Measurements from ENCODE around the gene NEUROG1. TPM values are rescaled to one million over a fixed set of nuclear protein-coding genes. Genes with fewer than 3 reads are reported as not detected.

Gene NEUROG1
- total and polyA plus RNA-seq, 7 donors = not detected

DNA sequence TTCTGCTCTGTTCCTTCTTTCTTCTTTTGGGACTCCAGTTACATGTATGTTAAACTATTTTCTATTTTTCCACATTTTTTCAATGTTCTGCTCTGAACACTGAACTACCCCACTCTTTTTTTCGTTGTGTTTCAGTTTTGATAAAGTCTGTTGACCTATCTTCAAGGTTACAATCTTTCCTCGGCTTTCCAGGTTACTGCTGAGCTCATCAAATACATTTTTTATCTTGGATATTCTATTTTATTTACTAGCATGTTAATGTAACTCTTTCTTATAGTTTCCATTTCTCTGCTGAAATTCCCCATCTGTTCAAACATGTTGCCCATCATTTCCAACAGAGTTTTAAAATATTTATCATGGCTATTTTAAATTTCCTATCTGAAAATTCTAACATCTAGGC lies 13.8 kb downstream of the NEUROG1 start:
- peaks cover 0 to 13% (median 5%) of the 10 kb centered on the region in 3 donors for H3K27me3 ChIP-seq (ENCODE audit: insufficient read depth in 3 of 3, low read length in 2 of 3)
- TF ChIP-seq, protein P1, sequence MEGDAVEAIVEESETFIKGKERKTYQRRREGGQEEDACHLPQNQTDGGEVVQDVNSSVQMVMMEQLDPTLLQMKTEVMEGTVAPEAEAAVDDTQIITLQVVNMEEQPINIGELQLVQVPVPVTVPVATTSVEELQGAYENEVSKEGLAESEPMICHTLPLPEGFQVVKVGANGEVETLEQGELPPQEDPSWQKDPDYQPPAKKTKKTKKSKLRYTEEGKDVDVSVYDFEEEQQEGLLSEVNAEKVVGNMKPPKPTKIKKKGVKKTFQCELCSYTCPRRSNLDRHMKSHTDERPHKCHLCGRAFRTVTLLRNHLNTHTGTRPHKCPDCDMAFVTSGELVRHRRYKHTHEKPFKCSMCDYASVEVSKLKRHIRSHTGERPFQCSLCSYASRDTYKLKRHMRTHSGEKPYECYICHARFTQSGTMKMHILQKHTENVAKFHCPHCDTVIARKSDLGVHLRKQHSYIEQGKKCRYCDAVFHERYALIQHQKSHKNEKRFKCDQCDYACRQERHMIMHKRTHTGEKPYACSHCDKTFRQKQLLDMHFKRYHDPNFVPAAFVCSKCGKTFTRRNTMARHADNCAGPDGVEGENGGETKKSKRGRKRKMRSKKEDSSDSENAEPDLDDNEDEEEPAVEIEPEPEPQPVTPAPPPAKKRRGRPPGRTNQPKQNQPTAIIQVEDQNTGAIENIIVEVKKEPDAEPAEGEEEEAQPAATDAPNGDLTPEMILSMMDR (IDR thresholded peaks at IDR 0.05) = no peak
- 45 to 52% (median 51%) methylated on average over 2 of the region's 2 CpGs for WGBS, 3 donors

DNA sequence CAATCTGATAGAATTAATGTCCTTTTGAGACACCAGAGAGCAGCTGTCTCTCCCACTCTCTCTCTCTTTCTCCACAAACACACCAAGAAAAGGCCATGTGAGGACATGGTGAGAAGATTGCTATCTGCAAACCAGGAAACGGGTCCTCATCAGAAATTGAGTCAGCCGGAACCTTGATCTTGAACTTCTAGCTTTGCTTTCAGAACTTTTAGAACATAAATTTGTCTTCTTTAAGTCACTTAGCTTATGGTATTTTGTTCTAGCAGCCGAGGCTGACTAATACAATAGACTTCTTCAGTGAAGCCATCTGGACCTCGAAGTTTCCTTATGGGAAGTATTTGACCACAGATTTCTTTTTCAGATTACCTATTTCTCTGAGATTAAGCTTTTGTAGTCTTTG lies 18.1 kb downstream of the NEUROG1 start:
- Histone ChIP-seq H3K9me3 (peaks cover 7% of the 10 kb centered on the region), H3K4me1 (no peaks in the 10 kb centered on the region), H3K36me3 (ENCODE audit: insufficient read depth in 1 of 2, low read depth in 1 of 2) (no peaks in the 10 kb centered on the region), H3K27me3 (ENCODE audit: insufficient read depth in 3 of 3, low read length in 2 of 3) (peaks cover 0 to 5% (median 0%) of the 10 kb centered on the region in 3 donors), H3K4me3 (no peak overlapping the region), H3K27ac (no peak overlapping the region)
- no peak for DNase-seq
- intact Hi-C loops (cut with DNase I) = no loop called here
- no peak for ATAC-seq
- 83 to 90% (median 87%) methylated on average over 4 of the region's 4 CpGs for WGBS, 3 donors
- TF ChIP-seq, protein P1 (IDR thresholded peaks at IDR 0.05) = no peak

More for the DNA sequence above, 13.8 kb downstream of the NEUROG1 start:
- no peak overlapping the region for H3K4me3 ChIP-seq
- no peak for ATAC-seq
- H3K4me1 ChIP-seq = no peaks in the 10 kb centered on the region
- no peaks in the 10 kb centered on the region for H3K9me3 ChIP-seq
- intact Hi-C loops (cut with DNase I) = no loop called here
- no peak overlapping the region for H3K27ac ChIP-seq
- no peaks in the 10 kb centered on the region for H3K36me3 ChIP-seq (ENCODE audit: insufficient read depth in 1 of 2, low read depth in 1 of 2)
- no peak for DNase-seq

DNA sequence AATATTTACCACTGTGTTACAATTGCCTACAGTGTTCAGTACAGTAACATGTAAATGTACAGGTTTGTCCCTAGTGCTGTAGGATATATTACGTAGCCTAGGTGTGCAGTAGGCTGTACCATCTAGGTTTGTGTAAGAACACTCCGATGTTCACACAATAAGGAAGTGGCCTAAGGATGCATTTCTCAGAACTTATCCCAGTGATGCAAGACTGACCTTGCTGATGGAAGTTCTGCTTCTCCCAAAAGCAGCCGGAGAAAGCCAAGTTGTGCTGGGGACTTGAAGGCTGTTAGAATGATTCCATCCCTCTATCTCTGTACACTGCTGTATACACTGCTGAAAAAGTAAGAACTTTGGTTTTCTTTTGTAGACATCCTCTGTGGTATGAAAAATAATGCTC lies 21.6 kb downstream of the NEUROG1 start:
- ATAC-seq = no peak
- no peak overlapping the region for H3K27ac ChIP-seq
- intact Hi-C loops (cut with DNase I) = no loop called here
- peaks cover 7% of the 10 kb centered on the region for H3K9me3 ChIP-seq
- WGBS, 3 donors = 91 to 96% (median 94%) methylated on average over 3 of the region's 3 CpGs
- peaks cover 2 to 18% (median 5%) of the 10 kb centered on the region in 3 donors for H3K27me3 ChIP-seq (ENCODE audit: insufficient read depth in 3 of 3, low read length in 2 of 3)
- no peak for DNase-seq
- TF ChIP-seq, protein P1 (IDR thresholded peaks at IDR 0.05) = no peak
- H3K4me3 ChIP-seq = no peak overlapping the region
- no peaks in the 10 kb centered on the region for H3K4me1 ChIP-seq
- no peaks in the 10 kb centered on the region for H3K36me3 ChIP-seq (ENCODE audit: insufficient read depth in 1 of 2, low read depth in 1 of 2)

DNA sequence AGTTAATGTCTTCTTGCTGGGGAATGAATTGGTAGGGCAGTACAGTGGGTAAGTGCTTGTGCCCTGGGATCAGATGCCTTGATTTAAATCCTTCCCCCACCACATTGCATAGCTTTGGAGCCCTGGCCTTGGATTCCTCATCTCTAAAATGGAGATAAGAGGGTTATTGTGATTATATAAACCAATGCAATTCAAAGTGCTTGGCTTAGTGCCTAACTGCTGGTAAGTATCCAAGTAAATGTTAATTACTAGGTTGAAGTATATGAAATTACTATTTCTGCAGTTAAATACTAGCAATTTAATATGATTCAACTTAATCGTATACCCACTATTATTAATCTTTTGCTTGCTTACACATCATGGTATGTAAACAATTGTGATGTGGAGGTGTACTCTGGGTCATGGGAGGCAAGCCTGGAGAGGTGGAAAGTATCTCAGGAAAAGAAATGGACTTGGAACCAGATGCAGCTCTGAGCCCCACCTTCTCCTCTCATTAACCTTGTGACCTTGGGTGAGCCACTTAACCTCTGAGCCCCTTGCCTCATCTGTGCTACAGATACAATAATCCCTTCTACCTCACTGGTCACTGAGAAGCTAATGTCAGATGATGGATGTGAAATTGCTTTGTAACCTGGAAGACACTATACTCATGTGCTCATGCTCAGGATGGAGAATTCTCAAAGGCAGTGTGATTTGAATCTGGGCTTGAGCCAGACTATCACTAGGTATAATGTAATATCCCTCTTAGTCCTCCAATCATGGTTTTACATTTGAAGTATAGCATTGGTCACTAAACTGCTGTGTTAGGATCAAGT lies 23.8 kb downstream of the NEUROG1 start:
- intact Hi-C loops (cut with DNase I) = no loop called here
- Histone ChIP-seq H3K4me1 (peaks cover 4% of the 10 kb centered on the region), H3K27ac (no peak overlapping the region), H3K9me3 (peaks cover 7% of the 10 kb centered on the region), H3K27me3 (ENCODE audit: insufficient read depth in 3 of 3, low read length in 2 of 3) (peaks cover 0 to 18% (median 2%) of the 10 kb centered on the region in 3 donors), H3K36me3 (ENCODE audit: insufficient read depth in 1 of 2, low read depth in 1 of 2) (no peaks in the 10 kb centered on the region), H3K4me3 (no peak overlapping the region)
- ATAC-seq (no peak), DNase-seq (no peak)
- WGBS, 3 donors = 78 to 88% (median 87%) methylated on average over 1 of the region's 1 CpG
- TF ChIP-seq, protein P1 (IDR thresholded peaks at IDR 0.05) = no peak

Data from psoas muscle (tissue), 8 donors.